HG03108 (cell line): ENCODE results near the gene ENDOD1.
"Not testable (repeated sequence)": the region's sequence is repeated elsewhere in the genome, so short reads cannot be mapped to it uniquely, and the experiment has no call there.

Experiments
- ATAC-seq: cut with Tn5 transposase; IDR thresholded peaks from one replicate; pipeline ENCODE4 v1.9.1; 2021; ENCODE audit warnings: moderate library complexity; ENCODE audit not compliant: unreplicated experiment

The ENDOD1 gene

GRCh38 chr11:95100856-95101507 lies 11.3 kb downstream of the ENDOD1 start:
- no peak for ATAC-seq

GRCh38 chr11:95101935-95102334 lies 12.3 kb downstream of the ENDOD1 start:
- no peak for ATAC-seq

- ATAC-seq = no peak
Observed at GRCh38 chr11:95102733-95103132, 13.1 kb downstream of the ENDOD1 start.

- no peak for ATAC-seq
Observed at GRCh38 chr11:95103701-95104100, 14.1 kb downstream of the ENDOD1 start.

GRCh38 chr11:95104121-95104830 lies 14.6 kb downstream of the ENDOD1 start:
- ATAC-seq = no peak

- no peak for ATAC-seq
Observed at GRCh38 chr11:95104856-95105255, 15.2 kb downstream of the ENDOD1 start.

- ATAC-seq = no peak
Observed at GRCh38 chr11:95108159-95108611, 18.5 kb downstream of the ENDOD1 start.

GRCh38 chr11:95108671-95109551 lies 19.3 kb downstream of the ENDOD1 start:
- no peak for ATAC-seq

- ATAC-seq = not testable (repeated sequence)
Observed at GRCh38 chr11:95111471-95111870, 21.8 kb downstream of the ENDOD1 start.

GRCh38 chr11:95111923-95112540 lies 22.4 kb downstream of the ENDOD1 start:
- no peak for ATAC-seq

GRCh38 chr11:95115597-95115996 lies 26.0 kb downstream of the ENDOD1 start:
- ATAC-seq = no peak

- ATAC-seq = no peak
Observed at GRCh38 chr11:95119361-95120060, 29.9 kb downstream of the ENDOD1 start.

- no peak for ATAC-seq
Observed at GRCh38 chr11:95121698-95122097, 32.1 kb downstream of the ENDOD1 start.

GRCh38 chr11:95123556-95123955 lies 33.9 kb downstream of the ENDOD1 start:
- ATAC-seq = no peak

GRCh38 chr11:95128602-95129001 lies 39.0 kb downstream of the ENDOD1 start:
- no peak for ATAC-seq

- no peak for ATAC-seq
Observed at GRCh38 chr11:95132956-95133355, 43.3 kb downstream of the ENDOD1 start.

GRCh38 chr11:95134491-95134890 lies 44.8 kb downstream of the ENDOD1 start:
- ATAC-seq = no peak

GRCh38 chr11:95135155-95135554 lies 45.5 kb downstream of the ENDOD1 start:
- ATAC-seq = no peak

GRCh38 chr11:95135880-95136279 lies 46.2 kb downstream of the ENDOD1 start:
- ATAC-seq = no peak

- not testable (repeated sequence) for ATAC-seq
Observed at GRCh38 chr11:95136747-95137146, 47.1 kb downstream of the ENDOD1 start.
